Loucy (cell line): ENCODE measurements around the gene MYOZ1.
A peak's percentile ranks its signal among the peaks of the same experiment; 100 is the strongest.

Source experiments
- H2AFZ ChIP-seq: fragments of 200-600 bp; sonication (generic); 2 replicates; pipeline ENCODE4 v1.6.0; 2016; ENCODE audit warnings: antibody characterized with exemption, mild to moderate bottlenecking, low read length, moderate library complexity
- H3F3A ChIP-seq: fragments of 200-600 bp; 2 replicates; pipeline ENCODE4 v1.6.0; 2016; ENCODE audit warnings: antibody characterized with exemption, low read depth, mild to moderate bottlenecking
- H3K27me3 ChIP-seq: fragments of 200-600 bp; sonication (generic); 2 replicates; pipeline ENCODE4 v1.6.1; 2014; ENCODE audit warnings: low read length, mild to moderate bottlenecking; ENCODE audit not compliant: insufficient read depth, poor library complexity, severe bottlenecking
- H3K36me3 ChIP-seq: fragments of 200-600 bp; sonication (generic); 2 replicates; pipeline ENCODE4 v1.6.1; 2016; ENCODE audit warnings: low read length; ENCODE audit not compliant: insufficient read depth
- H3K4me1 ChIP-seq: fragments of 200-600 bp; sonication (generic); 2 replicates; pipeline ENCODE4 v1.5.1; 2014; ENCODE audit warnings: low read length, mild to moderate bottlenecking; ENCODE audit not compliant: insufficient read depth, poor library complexity, severe bottlenecking
- H3K4me2 ChIP-seq: fragments of 200-600 bp; sonication (generic); 2 replicates; pipeline ENCODE4 v1.6.0; 2014; ENCODE audit warnings: antibody characterized with exemption, low read length, low read depth, mild to moderate bottlenecking; ENCODE audit not compliant: poor library complexity, severe bottlenecking
- H3K4me3 ChIP-seq: fragments of 200-600 bp; sonication (generic); 2 replicates; pipeline ENCODE4 v1.5.1; 2014; ENCODE audit warnings: low read length, mild to moderate bottlenecking, mixed read lengths; ENCODE audit not compliant: poor library complexity, severe bottlenecking
- H3K79me2 ChIP-seq: fragments of 200-600 bp; sonication (generic); 2 replicates; pipeline ENCODE4 v1.6.1; 2014; ENCODE audit warnings: low read length; ENCODE audit not compliant: insufficient read depth
- H3K9ac ChIP-seq: fragments of 200-600 bp; sonication (generic); 2 replicates; pipeline ENCODE4 v1.6.0; 2014; ENCODE audit warnings: mild to moderate bottlenecking, low read depth, low read length, moderate library complexity; ENCODE audit not compliant: poor library complexity, severe bottlenecking
- H3K9me2 ChIP-seq: fragments of 200-600 bp; sonication (generic); replicated peaks from 2 replicates; pipeline ENCODE4 v1.6.1; 2016; ENCODE audit warnings: low read depth, low read length, mixed read lengths
- H3K9me3 ChIP-seq: fragments of 200-600 bp; sonication (generic); 2 replicates; pipeline ENCODE4 v1.6.1; 2014; ENCODE audit warnings: mild to moderate bottlenecking, antibody characterized with exemption, low read length, low read depth; ENCODE audit not compliant: insufficient read depth
- H4K20me1 ChIP-seq: fragments of 200-600 bp; sonication (generic); 2 replicates; pipeline ENCODE4 v1.6.0; 2014; ENCODE audit warnings: antibody characterized with exemption, low read length, mild to moderate bottlenecking; ENCODE audit not compliant: insufficient read depth, poor library complexity, severe bottlenecking
- CTCF ChIP-seq: fragments of 200-600 bp; sonication (generic); conservative IDR thresholded peaks from 2 replicates; pipeline ENCODE4 v1.5.1; 2014; ENCODE audit warnings: mild to moderate bottlenecking, antibody characterized with exemption, low read length
- EZH2phosphoT487 ChIP-seq: fragments of 200-600 bp; IDR thresholded peaks from 2 replicates; pipeline ENCODE4 v1.6.1; 2018; ENCODE audit warnings: antibody characterized with exemption, mild to moderate bottlenecking, moderate library complexity, borderline replicate concordance

The MYOZ1 gene

DNA sequence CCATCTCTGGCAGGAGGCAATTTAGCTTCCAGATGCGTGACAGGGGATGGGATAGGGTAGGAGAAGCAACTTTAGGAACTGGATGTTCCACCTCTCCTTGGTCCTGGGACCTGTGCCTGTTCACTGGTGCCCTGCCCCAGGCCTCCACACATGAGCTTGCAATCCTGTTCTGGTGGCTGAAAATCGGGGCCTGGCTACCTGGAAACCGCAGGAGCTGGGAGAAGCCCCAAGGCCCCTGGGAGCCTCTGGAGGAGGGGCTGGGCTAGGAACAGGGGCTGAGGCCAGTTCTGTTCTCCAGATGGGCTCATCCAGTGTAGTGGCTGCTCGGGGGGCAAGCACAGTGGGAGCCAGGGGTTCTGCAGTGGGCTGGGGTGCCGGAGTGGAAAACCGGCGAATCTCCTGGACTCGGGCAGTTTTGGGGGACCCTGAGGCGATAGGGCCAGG lies 5.3 kb upstream of the MYOZ1 start:
- H3K9ac ChIP-seq: no peak overlapping the region
- no peak overlapping the region for H3K4me2 ChIP-seq
- H3K4me3 ChIP-seq: no peak overlapping the region
- no peaks in the 10 kb centered on the region for H3K9me3 ChIP-seq
- no peaks in the 10 kb centered on the region for H3K9me2 ChIP-seq
- H3K4me1 ChIP-seq: peaks cover 17% of the 10 kb centered on the region
- no peaks in the 10 kb centered on the region for H3K27me3 ChIP-seq
- no peaks in the 10 kb centered on the region for H3F3A ChIP-seq
- H2AFZ ChIP-seq: no peak overlapping the region
- H3K79me2 ChIP-seq: no peaks in the 10 kb centered on the region; the same call in 1 of the 2 replicates
- TF ChIP-seq CTCF (no peak), EZH2phosphoT487 (no peak)
- H4K20me1 ChIP-seq: no peaks in the 10 kb centered on the region
- no peaks in the 10 kb centered on the region for H3K36me3 ChIP-seq

DNA sequence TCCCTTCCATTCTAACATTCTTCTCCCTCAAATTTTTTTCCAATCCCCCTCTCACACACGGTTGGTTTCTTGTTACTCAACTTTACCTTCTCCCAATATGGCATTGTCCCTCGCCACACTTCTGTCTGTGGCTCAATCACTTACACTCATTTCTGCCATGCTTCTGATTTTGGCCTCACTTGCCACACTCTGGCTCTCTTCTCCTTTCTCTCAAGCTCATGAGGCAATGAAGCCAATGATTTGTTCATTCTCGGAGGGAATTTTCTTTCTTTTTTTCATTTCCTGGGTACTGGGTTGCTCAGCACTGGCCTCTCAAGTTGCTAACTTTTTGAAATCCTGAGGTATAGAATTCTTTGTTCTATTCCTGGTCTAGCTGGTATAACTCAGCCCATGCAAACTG lies 4.0 kb upstream of the MYOZ1 start:
- no peaks in the 10 kb centered on the region for H3K36me3 ChIP-seq
- no peak overlapping the region for H3K4me3 ChIP-seq
- no peak overlapping the region for H2AFZ ChIP-seq
- H3K79me2 ChIP-seq: no peaks in the 10 kb centered on the region; the same call in 1 of the 2 replicates
- no peaks in the 10 kb centered on the region for H3K9me2 ChIP-seq
- no peaks in the 10 kb centered on the region for H4K20me1 ChIP-seq
- no peak overlapping the region for H3K9ac ChIP-seq
- no peaks in the 10 kb centered on the region for H3K27me3 ChIP-seq
- no peak for TF ChIP-seq CTCF
- TF ChIP-seq EZH2phosphoT487: no peak
- no peaks in the 10 kb centered on the region for H3K9me3 ChIP-seq
- H3F3A ChIP-seq: no peaks in the 10 kb centered on the region
- H3K4me2 ChIP-seq: no peak overlapping the region
- H3K4me1 ChIP-seq: peaks cover 7% of the 10 kb centered on the region

- TF ChIP-seq EZH2phosphoT487 (no peak), CTCF (no peak)
- Histone ChIP-seq H3K4me2 (no peak overlapping the region), H3K36me3 (no peaks in the 10 kb centered on the region), H3K9me3 (no peaks in the 10 kb centered on the region), H3K4me1 (peaks cover 7% of the 10 kb centered on the region), H3K9ac (no peak overlapping the region), H3K27me3 (no peaks in the 10 kb centered on the region), H4K20me1 (no peaks in the 10 kb centered on the region), H2AFZ (peak overlapping the region; percentile 52), H3K79me2 (no peaks in the 10 kb centered on the region; the same call in 1 of the 2 replicates), H3K9me2 (no peaks in the 10 kb centered on the region), H3K4me3 (no peak overlapping the region), H3F3A (no peaks in the 10 kb centered on the region)
These were observed 3.5 kb upstream of the MYOZ1 start for GRCh38 chr10:73644767-73645166.
